GM19468 (cell line): ENCODE measurements around the gene LYPD3.
"Not testable (repeated sequence)": the region's sequence is repeated elsewhere in the genome, so short reads cannot be mapped to it uniquely, and the experiment has no call there.

Experiments used
- ATAC-seq: cut with Tn5 transposase; IDR thresholded peaks from one replicate; pipeline ENCODE4 v1.9.1; 2021; ENCODE audit warnings: mild to moderate bottlenecking, moderate library complexity, moderate number of reproducible peaks; ENCODE audit not compliant: unreplicated experiment; ENCODE audit errors: extremely low read depth

Gene LYPD3

GRCh38 chr19:43463381-43464133 is 1.9 kb downstream of the LYPD3 start:
- ATAC-seq: peak; percentile 68

DNA sequence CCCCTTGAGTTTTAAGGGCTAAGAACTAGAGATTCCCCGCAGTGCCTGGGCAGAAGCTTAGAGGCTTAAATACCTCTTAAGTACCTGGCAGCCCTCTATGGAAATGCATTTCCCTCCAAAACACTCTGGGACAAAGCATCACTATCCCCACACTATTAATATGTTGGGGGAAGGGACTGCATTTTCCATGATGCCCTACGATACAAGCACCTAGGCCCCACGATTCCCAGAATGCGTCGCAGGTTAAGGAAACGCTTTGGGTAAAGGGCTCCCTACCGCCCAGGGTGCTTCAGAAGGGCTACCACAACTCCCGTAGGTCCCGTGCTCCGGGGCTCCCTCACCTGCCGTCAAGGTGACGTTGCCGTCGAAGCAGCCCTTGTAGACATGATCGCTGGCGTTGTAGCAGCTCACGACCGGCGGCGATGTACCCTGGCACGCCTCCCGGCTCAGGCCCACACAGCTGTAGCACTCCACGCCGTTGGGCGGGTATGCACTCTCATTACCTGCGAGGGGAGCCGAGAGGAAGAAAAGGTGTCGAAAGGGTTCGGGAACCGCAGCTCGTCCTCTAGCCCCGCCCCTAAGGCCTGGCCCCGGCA is 2.5 kb downstream of the LYPD3 start:
- no peak for ATAC-seq

DNA sequence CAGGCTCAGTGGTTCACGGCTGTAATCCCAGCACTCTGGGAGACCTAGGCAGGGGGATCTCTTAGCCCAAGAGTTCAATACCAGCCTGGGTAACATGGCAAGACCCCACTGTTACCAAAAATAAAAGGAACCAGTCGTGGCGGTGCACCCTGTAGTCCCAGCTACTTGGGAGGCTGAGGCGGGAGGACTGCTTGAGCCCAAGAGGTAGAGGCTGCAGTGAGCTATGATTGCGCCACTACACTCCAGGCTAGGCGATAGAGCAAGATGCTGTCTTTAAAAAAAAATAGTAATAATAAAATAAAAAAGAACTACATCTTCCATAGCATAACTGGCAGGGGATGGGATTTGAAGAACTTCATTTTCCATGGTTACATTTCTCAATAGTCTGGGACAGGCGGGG is 3.0 kb downstream of the LYPD3 start:
- no peak for ATAC-seq

DNA sequence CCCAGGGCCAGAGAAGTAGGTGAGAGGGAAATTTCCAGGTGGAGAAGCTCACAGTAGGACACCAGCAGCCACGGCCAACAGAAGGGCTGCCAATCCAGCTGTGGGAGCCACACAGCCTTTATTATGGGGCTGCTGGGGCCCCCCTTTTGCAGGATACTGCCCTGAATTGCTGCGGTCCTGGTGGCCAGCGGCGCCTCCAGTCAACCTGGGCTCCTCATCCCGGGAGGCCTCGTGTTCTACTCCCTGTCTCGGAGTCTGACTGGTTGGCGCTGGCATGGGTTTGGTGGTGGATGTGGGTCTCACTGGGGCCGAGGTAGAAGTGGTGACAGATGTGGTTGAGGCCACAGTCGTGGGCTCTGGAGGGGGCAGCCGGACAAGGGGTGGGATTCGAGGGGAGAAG is 4.1 kb downstream of the LYPD3 start:
- no peak for ATAC-seq

DNA sequence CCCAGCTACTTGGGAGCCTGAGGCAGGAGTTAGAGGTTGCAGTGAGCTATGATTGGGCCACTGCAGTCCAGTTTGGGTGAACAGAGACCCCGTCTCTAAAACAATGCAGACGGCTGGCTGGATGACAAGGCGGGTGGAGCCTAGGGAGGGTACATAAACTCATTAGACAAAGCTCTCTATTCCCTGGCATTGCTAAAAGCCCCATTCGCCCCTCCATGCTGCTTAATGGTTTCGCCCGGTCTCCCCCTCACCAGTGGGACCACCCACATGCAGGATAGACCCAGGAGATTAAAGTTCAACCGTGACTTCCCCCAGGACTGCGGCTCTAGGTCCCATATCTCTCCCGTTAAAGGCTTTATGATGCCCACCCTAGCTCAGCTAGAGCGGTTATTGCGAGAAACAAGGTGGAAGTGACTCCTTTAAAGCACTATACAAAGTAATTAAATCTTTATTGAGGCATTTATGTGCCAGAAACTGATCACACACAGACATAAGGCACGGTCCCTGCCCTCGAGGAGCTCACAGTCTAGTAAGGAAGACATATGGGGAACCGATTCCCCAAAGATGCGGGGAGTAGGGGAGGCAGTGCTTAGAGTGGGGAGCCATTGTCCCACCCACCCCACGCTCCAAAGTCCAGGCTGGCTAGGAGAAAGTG is 4.9 kb downstream of the LYPD3 start:
- no peak for ATAC-seq

DNA sequence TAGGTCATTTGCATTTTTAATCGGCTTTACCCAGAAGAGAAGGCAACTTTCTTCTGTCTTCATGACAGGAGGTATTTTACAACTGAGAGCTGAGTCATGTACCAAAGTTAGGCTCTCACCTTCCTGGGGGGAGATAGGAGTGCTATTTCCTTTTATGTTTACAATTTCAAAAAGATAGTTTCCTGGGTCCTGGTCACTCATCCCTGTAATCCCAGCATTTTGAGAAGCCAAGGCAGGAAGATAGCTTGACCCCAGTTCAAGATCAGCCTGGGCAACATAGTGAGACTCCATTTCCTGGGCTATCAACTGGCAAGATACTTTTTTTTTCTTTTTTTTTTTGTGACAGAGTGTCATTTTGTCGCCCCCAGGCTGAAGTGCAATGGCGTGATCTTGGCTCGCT is 7.6 kb downstream of the LYPD3 start:
- ATAC-seq: no peak

DNA sequence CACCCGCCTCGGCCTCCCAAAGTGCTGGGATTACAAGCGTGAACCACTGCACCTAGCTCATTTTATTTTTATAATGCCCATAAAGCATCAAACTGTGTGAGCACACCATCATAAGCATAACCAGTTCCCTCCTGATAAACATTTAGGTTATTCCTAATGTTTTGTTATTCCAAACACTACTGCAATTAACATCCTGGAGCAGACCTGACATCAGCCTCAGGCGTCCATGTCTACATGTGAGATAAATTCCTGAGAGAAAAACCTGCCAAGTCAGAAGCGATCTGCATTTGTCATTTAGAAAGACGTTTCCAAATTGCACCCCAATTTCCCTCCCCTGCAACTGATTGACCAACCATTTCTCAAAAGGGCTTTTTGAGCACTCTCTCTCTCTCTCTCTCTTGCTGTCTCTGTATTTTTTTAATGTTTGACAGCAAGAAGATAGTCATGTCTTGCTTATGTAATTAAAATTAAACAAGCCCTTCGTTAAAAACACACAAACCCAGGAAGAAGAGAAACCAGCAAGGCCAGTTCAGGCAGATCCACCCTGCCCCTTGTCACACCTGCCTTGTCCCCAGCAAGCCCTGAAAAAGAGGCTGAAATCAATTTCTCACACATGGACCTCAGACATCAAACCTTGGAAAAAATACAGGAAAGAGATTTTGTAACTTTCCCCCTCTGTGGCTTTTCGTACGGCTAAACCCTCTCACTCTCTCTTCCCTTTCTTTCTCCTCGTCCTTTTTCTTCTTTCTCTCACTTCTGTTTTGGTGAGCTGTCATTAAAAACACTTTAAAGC is 9.9 kb downstream of the LYPD3 start:
- no peak for ATAC-seq

- ATAC-seq: no peak
These were observed 11.4 kb downstream of the LYPD3 start for GRCh38 chr19:43454031-43454430.

DNA sequence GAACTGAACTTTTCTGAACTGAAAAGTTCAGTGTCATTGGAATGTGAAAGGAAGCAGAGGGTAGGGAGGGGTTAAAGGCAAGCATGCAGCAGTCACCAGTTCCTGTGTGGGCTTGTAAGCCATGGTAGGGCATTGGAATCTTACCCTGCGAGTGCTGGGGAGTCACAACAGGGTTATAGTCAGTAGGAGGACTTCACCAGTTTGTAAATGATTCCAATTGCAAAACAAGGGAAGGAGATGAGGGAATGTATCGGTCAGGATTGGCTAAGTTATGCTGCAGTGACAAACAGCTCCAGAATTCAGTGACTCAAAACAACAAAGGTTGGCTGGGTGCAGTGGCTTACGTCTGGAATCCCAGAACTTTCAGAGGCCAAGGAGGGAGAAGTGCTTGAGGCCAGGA is 12.8 kb downstream of the LYPD3 start:
- no peak for ATAC-seq

GRCh38 chr19:43450545-43450997 is 14.8 kb downstream of the LYPD3 start:
- ATAC-seq: no peak

- ATAC-seq: no peak
These were observed 17.8 kb downstream of the LYPD3 start for GRCh38 chr19:43447655-43448054.

GRCh38 chr19:43446746-43447489 is 18.5 kb downstream of the LYPD3 start:
- ATAC-seq: no peak

- ATAC-seq: no peak
These were observed 20.0 kb downstream of the LYPD3 start for GRCh38 chr19:43445426-43445825.

GRCh38 chr19:43444531-43445287 is 20.7 kb downstream of the LYPD3 start:
- no peak for ATAC-seq

DNA sequence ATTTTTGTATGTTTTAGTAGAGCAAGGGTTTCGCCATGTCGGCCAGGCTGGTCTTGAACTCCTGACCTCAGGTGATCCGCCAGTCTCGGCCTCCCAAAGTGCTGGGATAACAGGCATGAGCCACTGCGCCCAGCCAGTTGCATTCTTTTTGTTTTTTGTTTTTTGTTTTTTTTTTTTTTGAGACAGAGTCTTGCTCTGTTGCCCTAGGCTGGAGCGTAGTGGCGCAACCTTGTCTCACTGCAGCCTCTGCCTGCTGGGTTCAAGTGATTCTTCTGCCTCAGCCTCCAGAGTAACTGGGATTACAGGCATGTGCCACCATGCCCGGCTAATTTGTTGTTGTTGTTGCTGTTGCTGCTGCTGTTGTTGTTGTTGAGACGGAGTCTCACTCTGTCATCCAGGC is 21.3 kb downstream of the LYPD3 start:
- not testable (repeated sequence) for ATAC-seq

DNA sequence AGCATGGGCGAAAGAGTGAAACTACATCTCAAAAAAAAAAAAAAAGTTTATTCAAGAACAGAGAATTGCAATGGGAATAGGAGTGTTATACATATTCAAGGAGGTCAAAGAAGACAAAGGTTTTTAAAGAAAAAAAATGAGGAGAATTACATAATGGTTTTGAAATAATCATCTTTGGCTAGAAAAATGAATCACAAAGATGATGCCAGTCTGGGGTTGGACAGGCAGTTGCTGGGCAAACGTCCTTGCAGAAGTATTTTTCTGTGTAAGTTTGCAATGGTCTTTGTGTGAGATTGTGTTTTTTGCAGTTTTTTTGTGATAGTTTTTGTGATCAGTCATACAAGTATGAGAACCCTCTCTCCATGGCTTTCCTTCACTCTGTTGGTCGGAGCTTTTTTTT is 23.7 kb downstream of the LYPD3 start:
- no peak for ATAC-seq

- ATAC-seq: no peak
These were observed 25.7 kb downstream of the LYPD3 start for GRCh38 chr19:43439709-43440063.

GRCh38 chr19:43439032-43439708 is 26.2 kb downstream of the LYPD3 start:
- ATAC-seq: no peak
